Sigmoid colon (tissue), 7 donors: ENCODE results near the gene NTM. TPM values are rescaled to one million over a fixed set of nuclear protein-coding genes. Genes with fewer than 3 reads are reported as not detected.

Source experiments
- DNase-seq: peaks from one replicate; pipeline ENCODE4 v3.0.0-alpha.2; 2019
- H3K27ac ChIP-seq, 4 donors: fragments of 200-600 bp; sonication (generic); one replicate each; pipeline ENCODE4 v1.5.1; 2016 to 2019; ENCODE audit warnings: mild to moderate bottlenecking in 1 of 4
- H3K27me3 ChIP-seq, 3 donors: fragments of 200-600 bp; sonication (generic); one replicate each; pipeline ENCODE4 v1.5.1; 2019; ENCODE audit warnings: mild to moderate bottlenecking in 1 of 3
- H3K36me3 ChIP-seq, 4 donors: fragments of 200-600 bp; sonication (generic); one replicate each; pipeline ENCODE4 v1.5.1; 2016 to 2019
- H3K4me1 ChIP-seq, 4 donors: fragments of 200-600 bp; sonication (generic); one replicate each; pipeline ENCODE4 v1.5.1; 2017 to 2019
- H3K4me3 ChIP-seq, 4 donors: fragments of 200-600 bp; sonication (generic); one replicate each; pipeline ENCODE4 v1.5.1; 2017 to 2019; ENCODE audit warnings: mild to moderate bottlenecking in 2 of 4, moderate library complexity in 1 of 4
- H3K9me3 ChIP-seq, 4 donors: fragments of 200-600 bp in 3 of 4; sonication (generic) in 3 of 4; one replicate each; pipeline versions ENCODE4 v1.5.1 to v1.6.1; 2013 to 2019
- CTCF ChIP-seq, 4 experiments: fragments of 450-650 bp in 3 of 4; fragments of 200-600 bp in 1 of 4; IDR thresholded peaks; one replicate each; pipeline ENCODE4 v1.5.1; 2016 to 2019; ENCODE audit warnings: antibody characterized with exemption in 4 of 4, mild to moderate bottlenecking in 3 of 4, moderate library complexity in 2 of 4
- EP300 ChIP-seq, 4 donors: sonication (generic); formaldehyde crosslinking; IDR thresholded peaks; one replicate each; pipeline ENCODE4 v1.6.1; 2017; ENCODE audit warnings: antibody characterized with exemption in 4 of 4
- POLR2A ChIP-seq, 2 donors: fragments of 450-650 bp; IDR thresholded peaks; one replicate each; pipeline ENCODE4 v1.6.1; 2016; ENCODE audit warnings: antibody characterized with exemption in 2 of 2, mild to moderate bottlenecking in 2 of 2, moderate library complexity in 2 of 2
- POLR2AphosphoS5 ChIP-seq, 4 donors: sonication (generic); formaldehyde crosslinking; IDR thresholded peaks; one replicate each; pipeline ENCODE4 v1.6.1; 2017; ENCODE audit warnings: antibody characterized with exemption in 4 of 4
- WGBS, 2 donors: extraction: QIAGEN DNeasy Blood & Tissue Kit; methylation state at CpG; one replicate each; pipeline ENCODE4 v1.1.7; 2013; 5-methylcytosine and 5-hydroxymethylcytosine counted together
- intact Hi-C: fragments of 100-400 bp; cut with DNase I; formaldehyde crosslinking; loops from one replicate; pipeline ENCODE4 v1.15.1; 2023
- polyA plus RNA-seq, 3 donors: library from polyadenylated mRNA; stranded (reverse); fragments of 200-250 nt; gene quantifications; one replicate each; pipeline ENCODE4 v1.2.3, GENCODE V29; 2013
- total RNA-seq, 4 donors: library from RNA; depleted of rRNA; stranded (reverse); fragments of >200 nt; gene quantifications; one replicate each; pipeline ENCODE4 v1.1.0, GENCODE V29; 2016
- donor health status: healthy with polysubstance abuse.
- donor health status: Bipolar disorder and iron deficiency.
- donor health status: healthy.

Gene NTM
- total and polyA plus RNA-seq, 7 donors: 0.96 to 18.3 (median 6.4) TPM; not detected in 1

GRCh38 chr11:131704682-131705081 lies 334.3 kb downstream of the NTM start:
- Histone ChIP-seq H3K36me3 (no peaks in the 10 kb centered on the region), H3K27me3 (peaks cover 0 to 4% (median 0%) of the 10 kb centered on the region in 3 donors), H3K4me1 (no peaks in the 10 kb centered on the region), H3K4me3 (no peak overlapping the region), H3K27ac (no peak overlapping the region), H3K9me3 (peaks cover 0 to 6% (median 2%) of the 10 kb centered on the region in 4 donors)
- intact Hi-C loops: no loop called here
- DNase-seq: no peak
- WGBS, 2 donors: 88 to 94% methylated on average over 2 of the region's 2 CpGs
- no peak for TF ChIP-seq CTCF (IDR thresholded peaks at IDR 0.05)
- TF ChIP-seq EP300 (IDR thresholded peaks at IDR 0.05): no peak
- TF ChIP-seq POLR2A (IDR thresholded peaks at IDR 0.05): no peak
- no peak for TF ChIP-seq POLR2AphosphoS5 (IDR thresholded peaks at IDR 0.05)

- no peak overlapping the region for H3K27ac ChIP-seq
- no peak for DNase-seq
- H3K36me3 ChIP-seq: no peaks in the 10 kb centered on the region
- H3K9me3 ChIP-seq: peaks cover 0 to 4% (median 0%) of the 10 kb centered on the region in 4 donors
- intact Hi-C loops: no loop called here
- no peak overlapping the region for H3K4me3 ChIP-seq
- WGBS, 2 donors: 83 to 85% methylated on average over 2 of the region's 2 CpGs
- no peaks in the 10 kb centered on the region for H3K4me1 ChIP-seq
- TF ChIP-seq POLR2AphosphoS5 (IDR thresholded peaks at IDR 0.05): no peak
- no peak for TF ChIP-seq EP300 (IDR thresholded peaks at IDR 0.05)
- no peak for TF ChIP-seq CTCF (IDR thresholded peaks at IDR 0.05)
- no peak for TF ChIP-seq POLR2A (IDR thresholded peaks at IDR 0.05)
- H3K27me3 ChIP-seq: no peaks in the 10 kb centered on the region
Measured at GRCh38 chr11:131710511-131710910, 340.1 kb downstream of the NTM start.

GRCh38 chr11:131712897-131713296 lies 342.5 kb downstream of the NTM start:
- TF ChIP-seq POLR2AphosphoS5 (IDR thresholded peaks at IDR 0.05) (no peak), CTCF (IDR thresholded peaks at IDR 0.05) (no peak), EP300 (IDR thresholded peaks at IDR 0.05) (no peak)
- peaks cover 0 to 4% (median 0%) of the 10 kb centered on the region in 4 donors for H3K9me3 ChIP-seq
- H3K36me3 ChIP-seq: no peaks in the 10 kb centered on the region
- no peak for DNase-seq
- H3K27ac ChIP-seq: no peak overlapping the region
- no peaks in the 10 kb centered on the region for H3K27me3 ChIP-seq
- intact Hi-C loops: no loop called here
- H3K4me1 ChIP-seq: no peaks in the 10 kb centered on the region
- H3K4me3 ChIP-seq: no peak overlapping the region
- WGBS, 2 donors: 72 to 84% methylated on average over 5 of the region's 5 CpGs

GRCh38 chr11:131713529-131714134 lies 343.2 kb downstream of the NTM start:
- TF ChIP-seq POLR2AphosphoS5 (IDR thresholded peaks at IDR 0.05): no peak
- TF ChIP-seq CTCF (IDR thresholded peaks at IDR 0.05): no peak
- TF ChIP-seq EP300 (IDR thresholded peaks at IDR 0.05): no peak
- TF ChIP-seq POLR2A (IDR thresholded peaks at IDR 0.05): no peak
- Histone ChIP-seq H3K27ac (no peak overlapping the region), H3K27me3 (no peaks in the 10 kb centered on the region), H3K4me3 (no peak overlapping the region), H3K36me3 (no peaks in the 10 kb centered on the region), H3K9me3 (peaks cover 0 to 4% (median 0%) of the 10 kb centered on the region in 4 donors), H3K4me1 (no peaks in the 10 kb centered on the region)
- WGBS, 2 donors: 64 to 86% methylated on average over 8 of the region's 8 CpGs
- DNase-seq: no peak
- intact Hi-C loops: no loop called here

GRCh38 chr11:131717616-131718015 lies 347.2 kb downstream of the NTM start:
- 64 to 87% methylated on average over 2 of the region's 2 CpGs for WGBS, 2 donors
- DNase-seq: no peak
- no peaks in the 10 kb centered on the region for H3K4me1 ChIP-seq
- no peaks in the 10 kb centered on the region for H3K27me3 ChIP-seq
- no peaks in the 10 kb centered on the region for H3K36me3 ChIP-seq
- H3K4me3 ChIP-seq: no peak overlapping the region
- TF ChIP-seq POLR2A (IDR thresholded peaks at IDR 0.05) (no peak), EP300 (IDR thresholded peaks at IDR 0.05) (no peak), CTCF (IDR thresholded peaks at IDR 0.05) (no peak), POLR2AphosphoS5 (IDR thresholded peaks at IDR 0.05) (no peak)
- H3K27ac ChIP-seq: no peak overlapping the region
- intact Hi-C loops: no loop called here
- no peaks in the 10 kb centered on the region for H3K9me3 ChIP-seq
